ENCODE data around the gene SIGLEC7.

Gene SIGLEC7

DNA sequence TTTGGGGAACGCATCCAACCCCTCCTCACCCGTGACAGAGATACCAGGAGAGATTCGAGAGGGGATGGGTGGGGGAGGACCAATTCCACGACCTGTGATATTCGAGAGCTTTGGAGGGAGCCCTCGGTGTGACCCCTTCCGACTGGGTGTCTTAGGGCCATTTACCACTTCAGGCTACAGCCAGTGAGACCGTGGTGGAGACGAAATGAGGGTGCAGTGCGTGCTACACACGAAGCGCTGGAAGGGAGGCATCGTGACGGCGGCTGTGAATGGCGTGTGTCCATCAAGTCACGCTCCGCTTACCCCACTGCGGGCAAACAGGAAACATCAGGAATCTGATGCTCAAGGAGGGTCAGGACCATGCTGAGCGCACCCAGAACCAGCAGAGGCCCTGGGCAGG is 44.3 kb upstream of the SIGLEC7 start:
- H3K4me3 ChIP-seq (replicated peaks; ENCODE audit: low read depth, low read length): no peak overlapping the region
- TF ChIP-seq, protein P1, sequence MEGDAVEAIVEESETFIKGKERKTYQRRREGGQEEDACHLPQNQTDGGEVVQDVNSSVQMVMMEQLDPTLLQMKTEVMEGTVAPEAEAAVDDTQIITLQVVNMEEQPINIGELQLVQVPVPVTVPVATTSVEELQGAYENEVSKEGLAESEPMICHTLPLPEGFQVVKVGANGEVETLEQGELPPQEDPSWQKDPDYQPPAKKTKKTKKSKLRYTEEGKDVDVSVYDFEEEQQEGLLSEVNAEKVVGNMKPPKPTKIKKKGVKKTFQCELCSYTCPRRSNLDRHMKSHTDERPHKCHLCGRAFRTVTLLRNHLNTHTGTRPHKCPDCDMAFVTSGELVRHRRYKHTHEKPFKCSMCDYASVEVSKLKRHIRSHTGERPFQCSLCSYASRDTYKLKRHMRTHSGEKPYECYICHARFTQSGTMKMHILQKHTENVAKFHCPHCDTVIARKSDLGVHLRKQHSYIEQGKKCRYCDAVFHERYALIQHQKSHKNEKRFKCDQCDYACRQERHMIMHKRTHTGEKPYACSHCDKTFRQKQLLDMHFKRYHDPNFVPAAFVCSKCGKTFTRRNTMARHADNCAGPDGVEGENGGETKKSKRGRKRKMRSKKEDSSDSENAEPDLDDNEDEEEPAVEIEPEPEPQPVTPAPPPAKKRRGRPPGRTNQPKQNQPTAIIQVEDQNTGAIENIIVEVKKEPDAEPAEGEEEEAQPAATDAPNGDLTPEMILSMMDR (IDR thresholded peaks at IDR 0.05; ENCODE audit: low read length, missing control alignments): no peak
- no peak for DNase-seq (ENCODE audit: low read depth)

DNA sequence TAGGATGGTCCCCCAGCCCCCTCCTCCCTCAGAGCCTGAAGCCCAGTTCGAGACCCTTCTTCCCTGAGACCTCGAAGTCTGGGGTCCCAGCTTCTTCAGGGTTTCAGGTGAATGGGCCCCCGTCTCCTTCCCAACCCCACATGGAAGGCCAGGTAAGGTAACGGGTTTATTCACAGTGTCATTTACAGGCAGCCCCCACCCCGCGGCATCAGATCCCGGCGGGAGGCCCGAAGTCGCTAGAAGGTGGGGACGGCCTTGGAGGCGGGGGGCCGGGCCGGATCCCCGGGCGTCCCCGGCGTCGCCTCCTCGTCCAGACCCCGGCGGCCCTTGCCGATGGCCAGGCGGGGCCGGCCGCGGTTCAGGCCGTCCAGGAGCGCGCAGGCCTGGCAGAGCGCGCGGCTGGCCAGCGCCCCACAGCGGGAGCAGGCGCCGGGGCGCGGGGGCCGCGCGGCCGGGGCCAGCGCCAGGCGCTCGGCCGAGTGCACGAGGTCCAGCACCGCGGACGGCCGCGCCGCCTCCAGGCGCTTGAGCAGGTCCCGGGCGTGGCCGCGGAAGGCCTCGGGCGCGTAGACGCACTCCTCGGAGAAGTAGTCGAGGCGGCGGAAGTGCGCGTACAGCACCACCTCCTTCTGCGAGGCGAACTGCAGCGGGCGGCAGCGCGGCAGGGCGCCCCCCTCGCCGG is 43.6 kb upstream of the SIGLEC7 start:
- no peak overlapping the region for H3K4me3 ChIP-seq (replicated peaks; ENCODE audit: low read depth, low read length)
- TF ChIP-seq, protein P1 (IDR thresholded peaks at IDR 0.05; ENCODE audit: low read length, missing control alignments): no peak
- DNase-seq (ENCODE audit: low read depth): no peak

DNA sequence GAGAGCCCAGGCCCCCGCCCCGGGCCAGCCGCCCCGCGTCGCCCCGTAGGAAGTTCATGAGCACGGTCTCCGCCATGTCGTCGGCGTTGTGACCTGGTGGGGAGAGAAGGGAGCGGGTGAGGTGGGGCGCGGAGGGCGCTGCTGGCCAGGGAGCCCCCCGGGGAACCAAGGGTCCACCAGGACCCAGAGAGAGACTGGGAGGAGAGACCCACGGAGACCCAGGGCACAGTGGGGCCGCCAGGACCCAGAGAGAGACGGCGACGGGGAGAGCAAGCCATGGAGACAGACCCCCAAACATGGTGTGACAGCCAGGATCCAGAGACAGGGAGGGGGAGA is 43.1 kb upstream of the SIGLEC7 start:
- no peak for DNase-seq (ENCODE audit: low read depth)
- no peak overlapping the region for H3K4me3 ChIP-seq (replicated peaks; ENCODE audit: low read depth, low read length)

DNA sequence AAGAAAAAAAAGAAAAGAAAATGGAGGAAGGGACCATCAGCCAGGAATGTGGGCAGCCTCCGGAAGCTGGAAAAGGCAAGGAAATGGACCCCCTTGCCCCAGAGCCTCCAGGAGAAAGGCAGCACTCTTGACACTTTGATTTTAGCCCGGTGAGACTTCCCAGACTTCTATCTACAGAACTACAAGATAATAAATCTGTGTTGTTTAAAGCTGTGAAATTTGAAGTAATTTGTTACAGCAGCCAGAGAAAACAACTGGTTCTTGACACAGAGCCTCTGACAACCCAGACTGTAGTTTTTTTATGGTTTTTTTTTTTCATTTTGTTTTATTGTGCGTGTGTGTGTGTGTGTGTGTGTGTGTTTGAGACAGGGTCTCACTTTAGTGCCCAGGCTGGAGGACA is 41.5 kb upstream of the SIGLEC7 start:
- H3K4me3 ChIP-seq (replicated peaks; ENCODE audit: low read depth, low read length): no peak overlapping the region
- TF ChIP-seq, protein P1 (IDR thresholded peaks at IDR 0.05; ENCODE audit: low read length, missing control alignments): no peak
- DNase-seq (ENCODE audit: low read depth): no peak

More for the DNA sequence above, 43.1 kb upstream of the SIGLEC7 start:
- TF ChIP-seq, protein P1 (IDR thresholded peaks at IDR 0.05; ENCODE audit: low read length, missing control alignments): no peak

DNA sequence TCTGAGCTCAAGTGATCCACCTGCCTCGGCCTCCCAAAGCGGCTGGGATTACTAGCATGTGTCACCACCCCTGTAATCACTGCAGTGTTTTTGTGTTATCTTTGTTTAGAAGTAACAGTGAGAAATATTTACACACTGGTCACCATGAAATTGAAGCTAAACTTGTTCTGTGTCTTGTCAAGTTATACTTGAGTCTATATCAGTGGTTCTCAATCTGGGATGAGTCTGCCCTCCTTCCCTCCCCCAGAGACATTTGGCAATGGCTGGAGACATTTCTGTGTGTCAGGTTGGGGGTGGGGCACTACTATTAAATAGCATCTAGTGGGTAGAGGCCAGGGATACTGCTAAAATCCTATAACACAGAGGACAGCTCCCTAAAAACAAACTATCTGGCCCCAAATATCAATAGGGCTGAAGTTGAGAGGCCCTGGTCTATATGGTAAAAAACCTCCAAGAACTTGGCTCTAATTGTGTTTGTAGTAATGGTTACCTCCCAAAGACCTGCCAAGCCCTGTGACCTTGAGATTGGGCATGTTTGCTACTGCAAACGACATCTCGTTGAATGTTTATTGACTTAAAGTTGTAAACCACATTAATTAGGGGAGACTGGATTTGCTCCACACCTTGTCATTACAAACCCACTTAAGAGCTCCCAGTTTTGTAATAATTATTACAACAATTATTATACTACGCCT is 40.8 kb upstream of the SIGLEC7 start:
- TF ChIP-seq, protein P1 (IDR thresholded peaks at IDR 0.05; ENCODE audit: low read length, missing control alignments): no peak
- H3K4me3 ChIP-seq (replicated peaks; ENCODE audit: low read depth, low read length): no peak overlapping the region
- DNase-seq (ENCODE audit: low read depth): no peak

DNA sequence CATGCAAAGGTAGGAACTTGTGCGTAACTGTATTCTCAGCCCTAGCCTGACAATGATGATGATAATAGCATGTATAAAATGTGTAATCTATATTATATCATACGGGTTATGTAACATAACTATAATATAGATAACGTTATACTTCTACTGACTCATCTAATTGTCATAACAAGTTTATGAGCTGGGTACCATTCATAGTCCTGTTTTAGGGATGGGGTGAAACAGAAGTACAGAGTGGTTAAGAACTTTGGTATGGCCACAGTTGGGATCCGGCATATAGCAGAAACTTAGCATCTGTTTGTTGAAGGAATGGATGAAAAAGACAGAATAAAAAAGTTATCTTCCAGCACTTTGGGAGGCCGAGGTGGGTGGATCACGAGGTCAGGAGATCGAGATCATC is 39.1 kb upstream of the SIGLEC7 start:
- no peak overlapping the region for H3K4me3 ChIP-seq (replicated peaks; ENCODE audit: low read depth, low read length)
- DNase-seq (ENCODE audit: low read depth): no peak
- TF ChIP-seq, protein P1 (IDR thresholded peaks at IDR 0.05; ENCODE audit: low read length, missing control alignments): no peak

DNA sequence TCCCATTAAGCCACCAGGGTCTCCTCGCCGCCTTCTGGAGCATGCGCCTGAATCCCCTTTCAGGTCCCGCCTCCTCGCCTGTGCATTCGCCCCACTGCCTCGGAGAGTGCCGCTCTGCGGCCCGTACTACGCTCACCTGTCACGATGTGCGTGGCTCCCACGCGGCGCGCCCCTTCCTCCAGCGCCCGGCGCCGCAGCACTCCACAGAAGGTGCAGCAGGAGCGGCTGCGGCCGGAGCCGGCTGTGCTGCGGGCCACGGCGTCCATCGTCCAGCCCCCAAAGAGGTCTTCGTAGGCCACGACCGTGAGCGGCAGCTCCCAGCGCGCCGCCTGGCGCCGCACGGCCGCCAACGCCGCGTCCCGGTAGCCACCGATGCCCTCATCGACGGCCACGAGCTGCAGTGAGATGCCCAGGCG is 38.2 kb upstream of the SIGLEC7 start:
- TF ChIP-seq, protein P1 (IDR thresholded peaks at IDR 0.05; ENCODE audit: low read length, missing control alignments): no peak
- H3K4me3 ChIP-seq (replicated peaks; ENCODE audit: low read depth, low read length): no peak overlapping the region
- no peak for DNase-seq (ENCODE audit: low read depth)

Data from fibroblast of pulmonary artery (primary cell).